HFF-Myc (cell line): ENCODE measurements around the gene FZD8.
A peak's percentile ranks its signal among the peaks of the same experiment; 100 is the strongest.

ENCODE experiments used
- DNase-seq: peaks from one replicate; pipeline ENCODE4 v3.0.0-alpha.2; 2011; ENCODE audit warnings: low read depth; ENCODE audit errors: extremely low read depth
- H3K4me3 ChIP-seq: replicated peaks from 2 replicates; pipeline ENCODE4 v1.5.1; 2011; ENCODE audit warnings: low read depth, mild to moderate bottlenecking, control low read depth, low read length
- TF ChIP-seq, protein P1 (sequence below): IDR thresholded peaks from 2 replicates; pipeline ENCODE4 v1.5.1; 2012; ENCODE audit warnings: mild to moderate bottlenecking, low read depth, low read length, control low read depth; ENCODE audit errors: missing control alignments

FZD8 gene

DNA sequence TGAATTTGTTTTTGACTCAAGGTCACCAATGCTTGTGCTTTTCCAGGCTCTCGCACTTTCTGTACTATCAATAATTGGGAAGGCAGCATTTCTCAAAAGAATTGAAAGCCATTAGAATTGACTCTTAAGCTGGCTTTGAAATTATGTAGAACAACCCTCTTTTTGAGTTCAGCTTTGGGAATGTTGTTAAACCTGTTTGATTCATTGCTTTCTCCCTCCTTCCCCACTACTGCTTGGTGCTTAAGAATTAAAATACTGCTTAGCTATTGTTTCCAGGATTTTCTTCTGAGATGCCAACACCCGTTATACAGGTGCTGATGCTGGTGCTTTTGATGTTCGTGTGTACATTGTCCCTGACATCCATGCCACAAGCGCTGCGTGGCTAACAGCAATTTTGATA lies 15.5 kb upstream of the FZD8 start:
- H3K4me3 ChIP-seq = no peak overlapping the region
- DNase-seq = no peak
- TF ChIP-seq, protein P1, sequence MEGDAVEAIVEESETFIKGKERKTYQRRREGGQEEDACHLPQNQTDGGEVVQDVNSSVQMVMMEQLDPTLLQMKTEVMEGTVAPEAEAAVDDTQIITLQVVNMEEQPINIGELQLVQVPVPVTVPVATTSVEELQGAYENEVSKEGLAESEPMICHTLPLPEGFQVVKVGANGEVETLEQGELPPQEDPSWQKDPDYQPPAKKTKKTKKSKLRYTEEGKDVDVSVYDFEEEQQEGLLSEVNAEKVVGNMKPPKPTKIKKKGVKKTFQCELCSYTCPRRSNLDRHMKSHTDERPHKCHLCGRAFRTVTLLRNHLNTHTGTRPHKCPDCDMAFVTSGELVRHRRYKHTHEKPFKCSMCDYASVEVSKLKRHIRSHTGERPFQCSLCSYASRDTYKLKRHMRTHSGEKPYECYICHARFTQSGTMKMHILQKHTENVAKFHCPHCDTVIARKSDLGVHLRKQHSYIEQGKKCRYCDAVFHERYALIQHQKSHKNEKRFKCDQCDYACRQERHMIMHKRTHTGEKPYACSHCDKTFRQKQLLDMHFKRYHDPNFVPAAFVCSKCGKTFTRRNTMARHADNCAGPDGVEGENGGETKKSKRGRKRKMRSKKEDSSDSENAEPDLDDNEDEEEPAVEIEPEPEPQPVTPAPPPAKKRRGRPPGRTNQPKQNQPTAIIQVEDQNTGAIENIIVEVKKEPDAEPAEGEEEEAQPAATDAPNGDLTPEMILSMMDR = no peak

DNA sequence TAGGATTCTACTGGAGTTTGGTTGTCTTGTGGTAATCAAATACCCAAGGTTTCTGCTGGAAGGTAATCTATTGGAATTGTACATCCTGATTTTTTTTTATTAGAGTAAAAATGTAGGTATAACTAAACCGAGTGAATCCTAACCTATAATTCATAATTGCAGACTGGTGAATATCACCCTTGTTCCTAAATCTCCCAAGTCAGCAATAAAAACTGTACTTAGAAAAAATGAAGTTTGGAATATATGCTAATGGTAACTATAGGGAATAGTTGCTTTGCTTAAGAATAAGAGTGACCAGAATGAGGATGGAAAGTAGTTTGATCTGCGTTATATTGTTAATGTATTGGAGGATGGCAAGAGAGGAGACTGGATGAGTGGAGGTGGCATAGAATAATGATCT lies 10.7 kb upstream of the FZD8 start:
- no peak overlapping the region for H3K4me3 ChIP-seq
- TF ChIP-seq, protein P1 = no peak

DNA sequence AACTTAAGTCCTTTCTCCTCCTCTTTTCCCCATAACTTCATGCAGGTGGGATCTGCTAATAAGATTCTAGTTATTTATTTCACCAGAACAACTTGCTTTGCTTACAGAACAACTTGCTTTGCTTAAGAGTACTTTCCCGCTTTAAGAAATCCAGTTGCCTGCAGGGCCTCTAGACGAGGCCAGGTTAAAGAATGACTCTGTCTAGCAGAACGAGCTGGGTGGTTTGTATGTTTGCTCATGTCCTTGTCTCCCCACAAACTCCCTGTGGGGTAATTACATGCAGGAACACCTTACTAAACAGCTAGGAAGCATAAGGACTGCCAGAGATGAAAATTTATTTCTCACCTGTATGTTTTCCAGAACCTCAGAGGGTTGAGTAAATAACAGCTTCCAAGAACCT lies 8.8 kb upstream of the FZD8 start:
- H3K4me3 ChIP-seq = no peak overlapping the region
- DNase-seq = no peak
- TF ChIP-seq, protein P1 = no peak

More for the DNA sequence above, 10.7 kb upstream of the FZD8 start:
- DNase-seq = no peak

DNA sequence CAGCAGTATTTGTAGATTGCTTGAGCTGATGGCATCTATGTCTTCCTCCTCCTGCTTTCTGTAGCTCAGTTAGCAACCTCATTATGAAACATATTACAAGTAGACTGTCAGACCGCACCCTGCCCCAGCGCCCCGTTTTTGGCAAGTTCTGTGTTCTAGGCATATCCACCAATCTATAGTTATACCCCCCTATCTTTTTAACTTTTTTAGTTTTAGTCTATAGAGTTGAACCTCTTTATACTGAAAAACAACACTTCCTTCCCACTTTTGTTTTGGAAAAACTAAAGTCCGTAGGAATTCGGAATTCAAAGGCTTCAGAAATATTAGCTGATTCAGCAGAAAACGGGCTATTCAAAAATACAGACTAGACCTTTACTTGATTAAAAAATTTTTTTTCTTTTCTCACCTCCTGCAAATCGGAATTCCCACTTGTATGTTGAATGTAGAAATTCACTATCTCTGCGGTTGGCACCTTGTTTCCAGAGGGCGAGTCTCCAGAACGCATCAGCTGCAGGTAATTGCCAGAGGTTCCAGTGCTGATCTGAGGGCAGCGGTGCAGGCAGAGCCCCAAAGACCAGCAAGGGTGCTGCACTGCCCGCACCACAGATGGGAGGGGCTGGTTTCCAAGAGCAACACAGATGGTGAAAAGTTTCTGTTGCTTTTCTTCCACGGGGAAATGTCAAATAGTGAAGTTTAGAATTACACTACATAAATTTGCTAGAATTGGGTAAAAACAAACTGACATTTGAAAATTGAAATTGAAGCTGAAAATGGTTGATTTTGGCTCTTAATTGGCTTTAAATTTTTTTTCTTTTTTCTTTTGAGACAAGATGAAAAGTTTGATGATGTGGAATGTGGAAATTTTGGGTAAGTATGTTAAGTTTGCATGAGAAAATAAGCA lies 2.2 kb upstream of the FZD8 start:
- TF ChIP-seq, protein P1 = no peak
- no peak overlapping the region for H3K4me3 ChIP-seq
- no peak for DNase-seq

DNA sequence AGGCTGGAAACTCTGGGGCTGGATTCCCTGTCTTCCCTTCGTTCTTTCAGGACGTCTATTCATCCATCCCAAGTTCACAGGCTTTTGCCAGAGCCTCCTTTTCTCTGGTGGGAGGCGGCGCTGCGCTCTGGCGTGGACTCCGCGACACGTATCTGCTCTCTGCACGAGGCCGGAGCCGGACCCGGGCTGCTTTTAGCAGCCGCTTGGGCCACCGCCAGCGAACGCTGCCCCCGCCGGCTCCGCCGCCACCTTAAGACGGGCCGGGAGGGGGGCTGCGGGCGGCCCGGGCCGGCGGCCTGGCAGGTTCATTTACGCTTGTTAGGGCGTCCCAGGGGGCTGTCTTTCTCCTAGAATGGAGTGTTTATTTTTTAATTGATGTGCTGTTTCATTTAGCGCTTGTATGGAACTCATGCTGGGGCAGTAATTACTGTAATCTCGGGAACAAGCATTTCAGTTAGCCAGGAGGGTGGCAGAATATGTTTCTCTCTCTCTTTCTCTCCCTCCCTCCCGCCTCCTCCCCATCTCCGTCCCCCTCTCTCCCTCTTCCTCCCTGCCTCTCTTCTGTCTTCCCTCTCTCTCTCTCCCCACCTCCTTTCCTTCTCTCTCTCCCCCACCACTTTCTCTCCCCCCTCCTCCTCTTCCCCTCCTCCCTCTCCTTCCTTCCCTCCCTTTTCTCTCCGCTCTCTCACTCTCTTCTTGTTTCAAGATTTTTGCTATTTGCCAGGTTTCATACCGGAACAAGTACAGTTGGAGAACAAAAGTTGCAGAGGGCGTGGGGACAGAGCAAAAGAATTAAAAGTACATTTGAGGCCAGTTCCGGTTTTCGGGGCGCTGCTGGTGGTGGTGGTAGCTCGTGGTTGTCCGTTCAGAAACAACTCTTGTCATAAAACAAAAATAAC lies 1.3 kb upstream of the FZD8 start:
- TF ChIP-seq, protein P1 = no peak
- no peak for DNase-seq
- H3K4me3 ChIP-seq = peak overlapping the region; percentile 43

DNA sequence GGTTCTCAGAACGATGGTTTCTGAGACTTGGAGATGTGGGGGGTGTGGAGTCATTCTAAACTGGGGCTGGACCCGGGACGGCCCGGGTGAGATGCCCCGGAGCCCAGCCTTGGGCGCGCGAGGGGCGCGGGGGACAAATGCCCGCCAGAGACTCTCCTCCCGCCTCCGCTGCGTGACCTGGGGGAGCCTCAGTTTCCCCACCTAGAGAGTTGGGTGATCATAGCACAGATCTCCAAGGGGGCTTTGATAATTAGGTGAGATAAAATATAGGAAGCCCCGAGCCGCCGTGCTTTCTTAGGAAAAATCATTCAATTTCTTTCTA lies 658 bp upstream of the FZD8 start:
- peak overlapping the region; percentile 43 for H3K4me3 ChIP-seq
- no peak for DNase-seq
- TF ChIP-seq, protein P1 = no peak
